GM23338 (cell line): ENCODE data around the gene MLLT3. TPM values are rescaled to one million over a fixed set of nuclear protein-coding genes. Genes with fewer than 3 reads are reported as not detected.

Source experiments
- ATAC-seq: fragments of 200-7000 bp; cut with Tn5 transposase; 3 replicates; pipeline ENCODE4 v1.9.1; 2020
- DNase-seq: peaks from one replicate; pipeline ENCODE4 v3.0.0-alpha.2; 2015; ENCODE audit warnings: low spot score
- H2AFZ ChIP-seq: fragments of 200-600 bp; sonication (generic); 2 replicates; pipeline ENCODE4 v1.8.0; 2016; ENCODE audit warnings: antibody characterized with exemption, mild to moderate bottlenecking, moderate library complexity
- H3F3A ChIP-seq: fragments of 200-600 bp; sonication (generic); replicated peaks from 2 replicates; pipeline ENCODE4 v1.8.0; 2017; ENCODE audit warnings: antibody characterized with exemption, mixed run types, low read depth
- H3K27ac ChIP-seq: fragments of 200-600 bp; sonication (generic); 2 replicates; pipeline ENCODE4 v1.6.1; 2016; ENCODE audit warnings: low read depth
- H3K27me3 ChIP-seq: fragments of 200-600 bp; sonication (generic); 2 replicates; pipeline ENCODE4 v1.8.0; 2016; ENCODE audit warnings: mild to moderate bottlenecking, mixed run types, moderate library complexity; ENCODE audit not compliant: insufficient read depth
- H3K36me3 ChIP-seq: fragments of 200-600 bp; sonication (generic); 2 replicates; pipeline ENCODE4 v1.8.0; 2016; ENCODE audit warnings: mild to moderate bottlenecking; ENCODE audit not compliant: insufficient read depth
- H3K4me1 ChIP-seq: fragments of 200-600 bp; sonication (generic); 2 replicates; pipeline ENCODE4 v1.8.0; 2016; ENCODE audit warnings: mild to moderate bottlenecking, moderate library complexity; ENCODE audit not compliant: insufficient read depth
- H3K4me2 ChIP-seq: fragments of 200-600 bp; sonication (generic); 2 replicates; pipeline ENCODE4 v1.7.1; 2017; ENCODE audit warnings: mixed run types
- H3K4me3 ChIP-seq: fragments of 200-600 bp; sonication (generic); 2 replicates; pipeline ENCODE4 v1.6.1; 2016; ENCODE audit warnings: mixed run types
- H3K79me2 ChIP-seq: fragments of 200-600 bp; sonication (generic); replicated peaks from 2 replicates; pipeline ENCODE4 v1.8.0; 2017; ENCODE audit warnings: mild to moderate bottlenecking; ENCODE audit not compliant: insufficient read depth
- H3K9me2 ChIP-seq: fragments of 200-600 bp; sonication (generic); 2 replicates; pipeline ENCODE4 v1.8.0; 2017; ENCODE audit not compliant: insufficient read depth
- H4K20me1 ChIP-seq: fragments of 200-600 bp; sonication (generic); replicated peaks from 2 replicates; pipeline ENCODE4 v1.8.0; 2017; ENCODE audit warnings: mild to moderate bottlenecking; ENCODE audit not compliant: insufficient read depth
- H3K27ac Mint-ChIP-seq: 2 replicates; pipeline ENCODE4 v1.8.0; 2020; ENCODE audit warnings: inconsistent platforms, mild to moderate bottlenecking, moderate library complexity, mixed read lengths
- H3K27me3 Mint-ChIP-seq: 3 replicates; pipeline ENCODE4 v1.8.0; 2022; ENCODE audit warnings: low read depth, mild to moderate bottlenecking, moderate library complexity, mixed read lengths, inconsistent platforms; ENCODE audit not compliant: insufficient read depth, poor library complexity
- H3K36me3 Mint-ChIP-seq: 3 replicates; pipeline ENCODE4 v1.8.0; 2021; ENCODE audit warnings: low read depth, mild to moderate bottlenecking, inconsistent platforms, moderate library complexity, mixed read lengths
- H3K4me1 Mint-ChIP-seq: 3 replicates; pipeline ENCODE4 v1.8.0; 2020; ENCODE audit warnings: mild to moderate bottlenecking, inconsistent platforms, mixed read lengths
- H3K4me3 Mint-ChIP-seq: 3 replicates; pipeline ENCODE4 v1.8.0; 2021; ENCODE audit warnings: moderate library complexity, mild to moderate bottlenecking, inconsistent platforms, mixed read lengths
- H3K9me3 Mint-ChIP-seq: 3 replicates; pipeline ENCODE4 v1.8.0; 2020; ENCODE audit warnings: moderate library complexity, mild to moderate bottlenecking, inconsistent platforms, mixed read lengths
- CTCF ChIP-seq, 2 experiments: fragments of 200-600 bp in 1 of 2; sonication (generic) in 1 of 2; conservative IDR thresholded peaks; 2 replicates each; pipeline versions ENCODE4 v1.5.1 to v1.6.1; 2016 to 2017; ENCODE audit warnings: antibody characterized with exemption in 2 of 2, low read depth in 2 of 2, mild to moderate bottlenecking in 2 of 2, moderate library complexity in 1 of 2
- ETS1 ChIP-seq: IDR thresholded peaks from 2 replicates; pipeline ENCODE4 v1.6.1; 2016; ENCODE audit warnings: antibody characterized with exemption
- EZH2phosphoT487 ChIP-seq: fragments of 200-600 bp; sonication (generic); IDR thresholded peaks from one replicate; pipeline ENCODE4 v1.8.1; 2018; ENCODE audit warnings: antibody characterized with exemption; ENCODE audit not compliant: unreplicated experiment
- JUNB ChIP-seq: IDR thresholded peaks from one replicate; pipeline ENCODE4 v1.6.1; 2016; ENCODE audit warnings: antibody characterized with exemption; ENCODE audit not compliant: unreplicated experiment
- NANOG ChIP-seq: IDR thresholded peaks from 2 replicates; pipeline ENCODE4 v1.6.1; 2016; ENCODE audit warnings: antibody characterized with exemption, borderline replicate concordance
- POLR2AphosphoS5 ChIP-seq: IDR thresholded peaks from 2 replicates; pipeline ENCODE4 v1.6.1; 2016; ENCODE audit warnings: antibody characterized with exemption, low read depth
- REST ChIP-seq: IDR thresholded peaks from one replicate; pipeline ENCODE4 v1.6.1; 2018; ENCODE audit warnings: antibody characterized with exemption; ENCODE audit not compliant: unreplicated experiment
- STAT1 ChIP-seq: IDR thresholded peaks from one replicate; pipeline ENCODE4 v1.6.1; 2016; ENCODE audit warnings: antibody characterized with exemption; ENCODE audit not compliant: unreplicated experiment
- ZNF114 ChIP-seq: fragments of 250-450 bp; sonication (Bioruptor Pico); IDR thresholded peaks from 2 replicates; pipeline ENCODE4 v1.5.0; 2020; ENCODE audit warnings: mild to moderate bottlenecking, moderate library complexity
- polyA plus RNA-seq: library from polyadenylated mRNA; unstranded; fragments of >200 nt; fragmentation: Nextera tagmentation; extraction: Ambion mirVana; gene quantifications from 2 replicates; pipeline ENCODE4 v1.2.1, GENCODE V29; 2016
- total RNA-seq: library from RNA; depleted of rRNA; stranded (reverse); fragments of >200 nt; shearing (Covaris generic); gene quantifications from 2 replicates; pipeline ENCODE4 v1.2.3, GENCODE V29; 2014

MLLT3 gene
- total and polyA plus RNA-seq, 2 experiments from 2014 or later: 7.5 to 9.5 TPM

GRCh38 chr9:20670395-20670794 is 48.1 kb upstream of the MLLT3 start (continued):
- no peak for TF ChIP-seq REST
- TF ChIP-seq ETS1: no peak
- TF ChIP-seq POLR2AphosphoS5: no peak
- no peak for TF ChIP-seq EZH2phosphoT487

- Histone ChIP-seq H2AFZ (no peak overlapping the region), H3K27me3 (no peaks in the 10 kb centered on the region), H3K4me3 (no peak overlapping the region), H4K20me1 (no peaks in the 10 kb centered on the region), H3K27ac (no peak overlapping the region), H3K36me3 (no peaks in the 10 kb centered on the region), H3F3A (no peaks in the 10 kb centered on the region), H3K4me2 (peak overlapping the region; percentile 26; the same call in 1 of the 2 replicates), H3K9me2 (peaks cover 14% of the 10 kb centered on the region), H3K79me2 (peaks cover 90% of the 10 kb centered on the region), H3K4me1 (peaks cover 49% of the 10 kb centered on the region)
- H3K36me3 Mint-ChIP-seq: no peaks in the 10 kb centered on the region
- ATAC-seq (peak; percentile 92), DNase-seq (peak; percentile 67)
- H3K27ac Mint-ChIP-seq: no peak overlapping the region
- TF ChIP-seq JUNB (no peak), CTCF (conservative IDR thresholded peaks at IDR 0.05; ENCODE audit: low read depth in 2 of 2) (no peak), REST (no peak), NANOG (no peak), ZNF114 (no peak), STAT1 (no peak)
- no peaks in the 10 kb centered on the region for H3K9me3 Mint-ChIP-seq
- peaks cover 2% of the 10 kb centered on the region for H3K27me3 Mint-ChIP-seq
- no peak overlapping the region for H3K4me3 Mint-ChIP-seq
- H3K4me1 Mint-ChIP-seq: peaks cover 28% of the 10 kb centered on the region
These were observed 42.2 kb upstream of the MLLT3 start for GRCh38 chr9:20664501-20664900.
